Embryonic facial prominence (tissue), 1 donor: ENCODE measurements around the gene EPHB1.

Experiments
- DNase-seq: peaks from one replicate; pipeline ENCODE4 v3.0.0-alpha.2; 2016; ENCODE audit errors: extremely low spot score

The EPHB1 gene

GRCh38 chr3:134850761-134851160 lies 55.7 kb downstream of the EPHB1 start:
- no peak for DNase-seq

DNA sequence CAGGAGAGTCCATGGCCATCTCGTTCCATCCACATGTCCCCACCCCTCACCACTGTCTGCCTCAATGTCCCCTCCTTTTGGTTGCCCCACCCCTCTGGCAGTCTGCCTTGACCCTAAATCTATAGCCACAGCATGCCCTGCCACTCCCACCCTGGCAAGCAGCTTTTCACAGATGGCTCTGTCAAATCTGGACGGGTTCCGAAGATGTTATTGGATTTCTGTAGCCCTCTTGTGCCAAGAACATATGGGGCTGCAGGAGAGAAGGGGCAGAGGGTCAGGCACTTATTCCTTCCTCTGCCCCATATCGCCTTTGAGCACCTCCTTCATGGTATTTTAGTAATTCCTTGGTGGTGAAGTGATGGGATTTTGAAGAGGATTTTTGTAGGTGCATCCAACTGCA lies 57.1 kb downstream of the EPHB1 start:
- DNase-seq, result no peak

GRCh38 chr3:134852893-134853351 lies 57.9 kb downstream of the EPHB1 start:
- no peak for DNase-seq

DNA sequence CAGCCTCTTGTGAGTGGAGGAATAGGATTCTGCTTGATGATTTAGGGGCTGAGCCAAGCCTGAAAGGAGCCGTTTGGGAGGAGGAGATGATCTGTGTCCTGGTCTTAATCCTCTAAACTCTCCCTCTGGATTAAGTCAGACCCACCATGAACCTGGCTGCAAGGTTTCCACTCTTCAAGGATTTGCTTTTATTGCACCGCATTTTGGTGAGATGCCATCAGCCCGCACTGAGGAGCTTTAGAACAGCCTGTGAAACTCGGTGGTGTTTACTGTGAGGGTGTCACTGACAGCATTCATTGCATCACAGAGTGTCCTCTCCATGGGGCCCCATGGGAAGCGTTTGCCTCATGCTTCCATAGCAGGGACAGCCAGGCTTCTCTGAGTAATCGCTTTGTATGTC lies 59.2 kb downstream of the EPHB1 start:
- no peak for DNase-seq

DNA sequence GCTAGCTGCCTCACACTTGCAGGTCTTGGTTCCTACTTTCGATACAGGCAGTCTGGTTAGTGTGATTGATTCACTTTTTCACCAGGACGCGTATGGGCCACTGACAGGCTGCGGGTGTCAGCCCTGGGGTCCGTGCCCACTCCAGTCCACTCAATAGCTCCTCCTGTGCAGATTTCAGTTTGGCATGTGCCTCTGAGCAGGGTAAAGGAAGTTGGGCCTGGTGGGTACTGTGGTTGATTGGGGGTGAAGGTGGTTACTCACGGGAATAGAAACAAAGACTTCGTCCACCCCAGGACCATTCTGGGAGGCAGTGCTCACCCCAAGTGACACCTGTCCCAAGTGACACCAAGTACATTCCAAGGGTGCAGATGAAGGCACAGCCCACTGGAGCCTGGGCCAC lies 62.3 kb downstream of the EPHB1 start:
- no peak for DNase-seq

DNA sequence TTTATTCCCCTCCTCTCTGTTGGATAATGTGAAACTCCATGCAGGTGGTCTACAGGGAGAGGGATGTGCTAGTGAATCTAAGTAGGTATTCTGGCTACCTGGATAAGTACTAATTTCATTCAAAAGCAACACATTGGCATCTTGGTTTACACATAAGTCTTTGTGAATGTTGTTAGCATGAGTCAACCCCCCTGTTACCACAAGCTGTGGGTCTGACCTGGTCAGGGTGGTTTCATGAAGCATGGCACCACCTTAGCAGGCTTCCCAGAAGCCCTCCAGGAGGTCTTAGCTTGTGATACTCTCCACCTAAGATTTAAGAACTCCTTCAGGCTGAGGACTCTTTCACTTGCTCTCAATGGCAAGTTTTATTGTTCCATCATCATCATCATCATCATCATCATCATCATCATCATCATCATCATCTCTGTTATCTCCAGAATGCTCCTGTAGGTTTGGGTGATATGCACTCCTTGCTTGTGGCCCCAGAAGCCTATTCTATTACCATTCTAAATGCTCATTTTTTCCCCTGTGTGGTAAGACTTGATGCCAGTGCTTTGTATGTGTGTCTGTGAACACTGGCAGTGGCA lies 62.8 kb downstream of the EPHB1 start:
- DNase-seq, result no peak

DNA sequence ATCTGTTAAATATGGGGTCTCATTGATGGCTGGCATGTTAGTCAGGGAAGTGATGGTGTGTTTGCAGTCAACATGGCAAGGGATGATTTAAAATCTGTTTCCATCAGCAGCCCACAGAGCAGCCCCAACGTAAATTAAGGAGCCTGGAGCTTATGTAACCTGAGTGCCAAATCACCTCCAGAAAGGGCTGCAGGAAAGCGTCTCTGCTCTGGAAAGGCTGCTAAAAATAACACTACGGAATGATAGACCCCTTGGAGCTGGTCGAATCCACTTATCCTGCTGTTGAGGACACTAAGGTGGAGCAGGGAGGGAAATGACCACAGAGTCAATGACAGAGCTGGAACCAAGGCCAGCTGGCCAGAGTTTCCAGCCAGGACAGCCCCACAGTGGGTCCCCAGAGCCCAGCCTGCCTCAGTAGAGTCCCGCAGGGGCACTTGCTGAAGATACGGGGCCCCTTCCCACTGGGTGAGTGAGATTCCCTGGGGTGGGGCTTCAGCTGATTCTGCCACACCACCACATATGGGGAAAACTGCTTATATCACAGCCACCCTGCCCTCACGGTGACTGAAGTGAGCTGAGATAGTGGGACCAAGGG lies 63.5 kb downstream of the EPHB1 start:
- DNase-seq, result no peak

DNA sequence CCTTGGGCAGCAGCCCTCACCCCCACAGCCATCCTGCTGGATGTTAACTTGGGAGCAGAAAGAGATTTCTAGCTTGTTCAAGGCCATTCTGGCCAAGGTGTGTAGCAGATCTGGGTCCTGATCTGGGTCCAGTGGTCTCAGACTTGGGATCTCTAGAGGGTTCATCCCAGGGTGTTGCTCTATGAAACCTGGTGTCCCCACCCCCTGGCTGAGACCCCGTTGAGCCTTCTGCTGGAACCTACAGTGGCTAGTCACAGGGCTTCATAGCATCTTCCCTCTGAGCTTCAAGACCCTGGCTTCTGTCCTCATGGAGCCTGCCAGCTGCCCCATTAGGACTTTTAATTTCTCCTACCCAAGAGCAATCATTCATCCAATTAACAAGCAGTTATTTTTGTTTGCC lies 64.3 kb downstream of the EPHB1 start:
- no peak for DNase-seq

DNA sequence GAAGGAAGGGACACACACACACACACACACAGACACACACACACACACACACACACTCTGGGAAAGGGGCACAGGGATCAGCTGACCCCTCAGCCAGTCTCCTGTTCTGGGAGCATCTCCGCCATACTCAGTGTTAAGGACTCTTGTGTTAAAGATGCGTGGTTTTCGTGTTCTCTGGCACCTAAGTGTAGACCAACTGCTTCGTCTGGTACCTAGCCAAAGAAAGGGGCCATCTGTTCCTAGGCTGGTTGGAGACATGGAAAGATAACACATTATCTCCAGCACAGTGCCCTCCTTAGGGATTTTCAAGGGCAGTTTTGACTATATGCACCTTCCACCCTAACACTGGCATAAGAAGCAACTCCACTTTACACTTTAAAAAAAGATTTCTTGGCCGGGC lies 65.1 kb downstream of the EPHB1 start:
- DNase-seq, result no peak

DNA sequence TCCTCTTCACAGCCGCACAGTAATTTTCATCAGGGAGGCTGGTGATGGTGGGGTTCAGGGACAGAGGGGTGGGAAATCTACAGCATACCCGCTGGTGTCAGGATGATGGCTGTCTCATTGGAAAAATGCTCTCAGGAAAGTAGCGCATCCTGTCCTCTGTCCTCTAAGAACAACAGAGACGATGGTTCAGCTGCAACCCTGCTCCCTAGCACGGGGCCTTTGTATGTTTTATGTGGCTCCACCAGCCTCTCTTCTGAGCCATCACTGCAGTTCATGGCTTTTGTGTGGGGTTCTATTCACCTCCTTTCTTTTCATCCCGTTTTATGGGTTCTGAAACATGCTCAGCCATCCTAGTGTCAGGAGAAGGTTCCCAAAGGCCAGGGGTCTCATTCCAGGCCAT lies 68.9 kb downstream of the EPHB1 start:
- DNase-seq, result no peak

DNA sequence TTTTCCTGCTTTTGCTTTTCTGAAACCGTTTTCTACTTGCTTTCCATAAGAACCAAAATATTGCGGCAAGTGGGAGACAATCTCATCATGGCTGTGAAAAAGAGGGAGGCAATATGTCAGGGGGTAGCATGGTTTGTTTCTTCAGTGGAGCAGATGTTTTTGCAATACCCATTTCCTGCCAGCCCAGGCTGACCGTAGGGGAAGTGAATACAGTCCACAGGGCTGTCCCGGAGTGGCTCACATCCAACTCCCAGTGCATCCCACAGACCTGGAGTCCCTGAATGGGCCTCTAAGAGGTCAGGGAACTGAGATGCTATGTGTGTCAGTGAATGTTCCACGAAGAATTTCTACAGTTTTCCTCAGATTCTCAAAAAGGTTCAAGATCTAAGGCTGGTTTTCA lies 69.6 kb downstream of the EPHB1 start:
- no peak for DNase-seq

- no peak for DNase-seq
These were observed 72.2 kb downstream of the EPHB1 start for GRCh38 chr3:134867277-134867676.

DNA sequence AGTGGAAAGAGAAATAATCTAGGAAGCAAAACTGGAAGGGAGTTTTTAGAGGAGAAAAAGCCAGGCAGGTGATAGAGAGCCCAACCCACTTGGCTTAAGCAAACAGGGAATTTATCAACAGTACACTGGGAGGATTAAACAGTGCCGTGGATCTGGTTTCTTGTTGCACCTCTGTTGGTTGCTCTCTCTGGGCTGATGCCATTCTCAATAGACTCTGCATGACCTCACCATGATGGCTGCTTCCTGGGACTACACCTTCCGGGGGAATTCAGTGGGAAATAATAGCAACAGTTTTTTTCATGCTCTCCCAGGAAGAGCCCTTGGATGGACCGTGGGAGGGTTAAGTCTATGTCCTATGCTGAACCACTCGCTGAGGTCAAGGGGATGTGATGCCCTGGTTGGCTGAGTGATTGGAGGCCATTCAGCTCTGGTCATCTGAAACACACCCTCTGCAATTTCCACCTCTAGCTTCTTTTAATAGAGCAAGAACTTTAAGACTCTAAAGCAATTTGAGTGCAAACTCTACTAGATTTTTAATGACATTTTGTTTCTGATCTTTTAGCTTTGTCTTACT lies 74.2 kb downstream of the EPHB1 start:
- DNase-seq, result no peak

GRCh38 chr3:134871818-134872217 lies 76.8 kb downstream of the EPHB1 start:
- DNase-seq, result no peak

GRCh38 chr3:134872440-134873388 lies 77.7 kb downstream of the EPHB1 start:
- DNase-seq, result no peak

DNA sequence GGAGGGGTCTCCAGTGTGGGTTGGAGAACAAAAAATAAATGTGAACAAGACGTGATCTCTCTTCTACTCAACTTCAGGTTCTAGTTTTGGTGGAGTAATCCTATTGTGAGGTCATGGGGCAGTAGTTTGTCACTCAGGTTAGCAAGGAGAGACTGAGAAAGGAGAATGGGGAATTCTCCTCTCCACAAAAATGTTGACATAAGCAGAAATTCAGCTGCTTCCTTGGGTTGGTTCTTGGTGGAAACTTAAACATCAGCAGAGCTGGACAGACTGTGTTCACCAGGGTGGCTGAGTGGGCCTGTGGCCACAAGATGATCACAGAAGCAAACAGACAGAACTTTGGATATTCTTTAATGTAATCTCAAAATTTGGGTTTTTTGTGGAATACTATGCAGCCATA lies 78.7 kb downstream of the EPHB1 start:
- no peak for DNase-seq

DNA sequence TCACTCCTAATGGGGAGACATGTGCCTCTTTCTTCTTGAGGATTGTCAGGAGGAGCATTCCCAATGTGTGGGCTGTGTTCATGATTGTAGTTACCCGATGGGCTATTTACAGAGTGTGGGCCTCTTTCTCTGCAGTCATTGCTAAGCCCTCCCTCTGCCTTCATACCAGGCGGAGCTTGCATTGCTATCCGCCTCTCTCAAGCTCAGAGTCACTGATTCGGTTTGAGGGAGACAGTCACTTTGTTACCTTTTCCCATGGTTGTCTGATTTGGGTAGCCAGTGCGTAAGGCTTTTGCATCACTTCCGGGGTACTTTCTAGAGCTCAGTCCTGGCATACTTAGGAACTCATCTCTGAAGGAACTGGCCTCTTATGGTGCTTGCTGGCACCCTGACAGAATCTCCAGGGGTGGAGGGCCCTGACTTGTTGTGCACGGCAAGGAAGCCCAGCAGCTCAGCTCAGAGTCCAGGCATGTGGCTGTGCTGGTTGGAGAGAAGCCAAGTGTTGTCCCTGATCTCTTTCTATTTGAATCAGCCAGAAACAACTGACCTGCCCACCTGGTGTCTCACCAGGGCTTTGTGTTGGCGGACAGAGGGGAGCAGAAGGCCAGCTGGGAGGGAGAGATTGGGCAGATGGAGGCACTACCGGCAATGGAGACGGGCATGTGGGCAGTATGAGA lies 79.8 kb downstream of the EPHB1 start:
- DNase-seq, result no peak

DNA sequence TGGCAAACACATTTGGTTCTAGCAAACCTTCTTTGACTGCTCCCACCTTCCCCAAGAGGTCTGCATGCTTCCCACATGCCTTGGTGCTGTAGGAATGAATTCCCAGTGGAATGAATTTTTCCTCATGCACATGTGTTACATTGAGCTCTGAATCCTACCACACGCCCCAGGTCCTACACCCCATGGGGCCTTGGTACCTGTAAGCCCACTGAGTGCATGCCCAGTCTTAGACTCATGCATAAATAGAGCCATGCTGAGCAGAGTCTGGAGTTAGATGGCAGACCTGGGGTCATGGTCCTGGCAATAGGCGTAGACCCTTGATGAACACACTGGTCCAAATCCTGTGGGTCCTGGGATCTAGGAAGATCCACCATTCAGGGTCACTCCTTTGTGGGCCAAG lies 81.8 kb downstream of the EPHB1 start:
- no peak for DNase-seq

- DNase-seq, result no peak
These were observed 82.7 kb downstream of the EPHB1 start for GRCh38 chr3:134877788-134878187.

GRCh38 chr3:134879990-134880389 lies 84.9 kb downstream of the EPHB1 start:
- DNase-seq, result no peak

GRCh38 chr3:134880431-134880830 lies 85.4 kb downstream of the EPHB1 start:
- DNase-seq, result no peak

GRCh38 chr3:134881305-134881704 lies 86.2 kb downstream of the EPHB1 start:
- no peak for DNase-seq
